ENCODE results near the gene SRRD. TPM values are rescaled to one million over a fixed set of nuclear protein-coding genes. Genes with fewer than 3 reads are reported as not detected.

Gene SRRD
- total RNA-seq, 5 donors from 2014 or later (not counting 1 experiment from before 2014, with no cell fraction given) = 17.4 to 23.3 (median 21.8) TPM

DNA sequence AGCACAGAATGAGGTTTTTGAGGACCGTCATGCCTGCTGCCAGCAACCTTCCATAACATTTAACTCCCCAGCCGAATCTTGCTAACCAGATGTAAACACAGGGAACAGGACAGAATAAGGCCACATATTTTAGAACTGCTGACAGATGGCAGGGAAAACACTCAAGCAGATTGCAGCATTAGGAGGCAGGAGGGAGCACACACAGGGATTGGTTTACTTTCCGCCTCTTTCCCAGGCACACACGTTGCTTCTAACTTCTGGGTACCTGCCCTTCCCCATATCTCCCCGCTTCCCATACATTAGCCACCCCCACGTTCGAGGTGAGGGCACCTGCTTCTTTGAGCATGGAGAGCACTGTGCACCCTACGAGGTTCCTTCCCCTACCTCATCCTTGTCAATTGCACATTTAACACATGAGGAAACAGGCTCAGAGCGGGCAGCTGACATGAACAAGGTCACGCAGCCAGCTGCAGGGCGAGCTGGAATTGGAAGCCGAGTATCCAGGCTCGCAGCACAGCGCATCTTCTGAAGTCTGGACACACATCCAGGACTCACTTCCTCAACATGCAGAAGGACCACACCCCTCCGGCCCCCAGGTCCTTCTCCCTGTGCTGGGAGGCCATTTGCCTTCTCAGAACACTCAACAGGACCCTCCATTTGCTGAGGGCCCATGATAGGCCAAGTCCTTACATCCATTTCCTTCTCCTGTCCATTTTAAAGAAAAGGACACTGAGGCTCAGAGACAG is 35.9 kb upstream of the SRRD start:
- H3K9me3 Mint-ChIP-seq = no peaks in the 10 kb centered on the region
- Histone ChIP-seq H3K4me3 (ENCODE audit: control insufficient read depth in 1 of 2, extremely low read depth in 1 of 2, low read length in 1 of 2) (no peak overlapping the region), H3K27ac (ENCODE audit: low read length) (no peak overlapping the region), H3K4me1 (ENCODE audit: control insufficient read depth in 1 of 2, extremely low read depth in 1 of 2, insufficient read depth in 2 of 2, low read length in 2 of 2) (no peaks in the 10 kb centered on the region), H3K36me3 (ENCODE audit: control insufficient read depth in 2 of 2, extremely low read depth in 1 of 2, insufficient read depth in 1 of 2, low read length in 1 of 2) (peaks cover 13 to 25% of the 10 kb centered on the region in 2 donors), H3K27me3 (replicated peaks in 1 of 2; ENCODE audit: control insufficient read depth in 2 of 2, extremely low read depth in 1 of 2, insufficient read depth in 2 of 2, low read length in 1 of 2) (no peaks in the 10 kb centered on the region), H3K9me3 (no peaks in the 10 kb centered on the region)
- ATAC-seq (replicated peaks in 1 of 4) (no peak), DNase-seq (no peak)
- no peak overlapping the region for H3K27ac Mint-ChIP-seq
- H3K27me3 Mint-ChIP-seq = no peaks in the 10 kb centered on the region
- WGBS (ENCODE audit: insufficient coverage) = 85% methylated on average over 12 of the region's 15 CpGs
- peaks cover 15% of the 10 kb centered on the region for H3K36me3 Mint-ChIP-seq
- no peak overlapping the region for H3K4me3 Mint-ChIP-seq
- CTCF ChIA-PET = interaction anchor here in 1 of 2 donors (1.2 kb wide), 1 partner anchor 12 kb away, joined by 3 read pairs; no protein-coding TSS in a partner anchor
- H3K4me1 Mint-ChIP-seq = no peaks in the 10 kb centered on the region
- POLR2A ChIA-PET = no interaction called here

DNA sequence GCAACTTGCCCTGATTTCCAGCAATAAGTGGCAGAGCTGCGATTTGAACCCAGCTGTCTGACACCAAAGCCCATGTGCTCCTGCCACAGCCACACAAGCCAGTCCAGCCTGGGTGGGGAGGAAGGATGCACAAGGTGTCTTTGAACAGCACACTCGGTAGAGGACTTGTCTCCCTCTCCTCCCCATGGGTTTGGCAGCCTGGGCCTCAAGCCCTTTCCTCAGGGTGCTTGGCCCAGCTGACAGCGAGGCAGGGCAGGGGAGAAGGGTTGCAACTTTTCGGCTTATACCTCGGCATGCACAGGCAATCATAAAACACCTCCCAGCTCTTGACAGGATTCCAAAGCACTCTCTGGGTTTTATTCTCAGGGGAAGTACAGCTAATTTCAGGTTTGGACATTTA is 35.3 kb upstream of the SRRD start:
- ChIA-PET CTCF (interaction anchor here in 1 of 2 donors (1.2 kb wide), 1 partner anchor 11 kb away, joined by 3 read pairs; no protein-coding TSS in a partner anchor), POLR2A (no interaction called here)
- H3K9me3 ChIP-seq = no peaks in the 10 kb centered on the region
- peaks cover 13 to 31% of the 10 kb centered on the region in 2 donors for H3K36me3 ChIP-seq (ENCODE audit: control insufficient read depth in 2 of 2, extremely low read depth in 1 of 2, insufficient read depth in 1 of 2, low read length in 1 of 2)
- no peak for DNase-seq
- H3K36me3 Mint-ChIP-seq = peaks cover 17% of the 10 kb centered on the region
- H3K4me3 Mint-ChIP-seq = no peak overlapping the region
- H3K27ac ChIP-seq (ENCODE audit: low read length) = no peak overlapping the region
- ATAC-seq (replicated peaks in 1 of 4) = no peak
- no peaks in the 10 kb centered on the region for H3K4me1 ChIP-seq (ENCODE audit: control insufficient read depth in 1 of 2, extremely low read depth in 1 of 2, insufficient read depth in 2 of 2, low read length in 2 of 2)
- H3K9me3 Mint-ChIP-seq = no peaks in the 10 kb centered on the region
- no peak overlapping the region for H3K4me3 ChIP-seq (ENCODE audit: control insufficient read depth in 1 of 2, extremely low read depth in 1 of 2, low read length in 1 of 2)
- no peaks in the 10 kb centered on the region for H3K4me1 Mint-ChIP-seq
- no peaks in the 10 kb centered on the region for H3K27me3 ChIP-seq (replicated peaks in 1 of 2; ENCODE audit: control insufficient read depth in 2 of 2, extremely low read depth in 1 of 2, insufficient read depth in 2 of 2, low read length in 1 of 2)
- WGBS (ENCODE audit: insufficient coverage) = no CpG with 5 or more reads among the region's 5 CpGs
- no peaks in the 10 kb centered on the region for H3K27me3 Mint-ChIP-seq
- no peak overlapping the region for H3K27ac Mint-ChIP-seq

DNA sequence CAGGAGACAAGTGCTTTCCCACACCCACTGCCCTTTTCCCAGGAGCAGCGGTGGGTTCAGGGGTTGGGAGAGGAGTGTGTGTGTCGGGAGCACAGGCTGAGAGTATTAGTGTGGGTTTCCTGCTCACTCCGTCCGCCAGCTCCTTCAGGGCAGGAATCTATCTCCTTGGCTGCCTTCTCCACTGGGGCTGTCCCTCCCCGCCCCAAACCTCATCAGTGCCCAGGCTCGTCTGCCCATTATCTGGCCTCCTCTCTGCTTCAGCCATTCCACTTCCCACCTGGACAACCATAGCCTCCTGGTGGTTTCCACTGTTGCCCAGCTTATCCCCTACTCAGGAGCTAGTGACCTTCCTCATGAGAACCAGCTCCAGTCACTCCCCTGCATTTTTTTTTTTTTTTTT is 34.7 kb upstream of the SRRD start:
- H3K27ac Mint-ChIP-seq = no peak overlapping the region

GRCh38 chr22:26450453-26451185 is 33.1 kb upstream of the SRRD start:
- Mint-ChIP-seq H3K4me1 (no peaks in the 10 kb centered on the region), H3K9me3 (no peaks in the 10 kb centered on the region), H3K4me3 (no peak overlapping the region), H3K36me3 (peaks cover 23% of the 10 kb centered on the region), H3K27me3 (no peaks in the 10 kb centered on the region), H3K27ac (no peak overlapping the region)
- Histone ChIP-seq H3K36me3 (ENCODE audit: control insufficient read depth in 2 of 2, extremely low read depth in 1 of 2, insufficient read depth in 1 of 2, low read length in 1 of 2) (peaks cover 16 to 38% of the 10 kb centered on the region in 2 donors), H3K9me3 (no peaks in the 10 kb centered on the region), H3K27ac (ENCODE audit: low read length) (no peak overlapping the region), H3K4me3 (ENCODE audit: control insufficient read depth in 1 of 2, extremely low read depth in 1 of 2, low read length in 1 of 2) (no peak overlapping the region), H3K4me1 (ENCODE audit: control insufficient read depth in 1 of 2, extremely low read depth in 1 of 2, insufficient read depth in 2 of 2, low read length in 2 of 2) (no peaks in the 10 kb centered on the region), H3K27me3 (replicated peaks in 1 of 2; ENCODE audit: control insufficient read depth in 2 of 2, extremely low read depth in 1 of 2, insufficient read depth in 2 of 2, low read length in 1 of 2) (no peaks in the 10 kb centered on the region)
- ChIA-PET POLR2A (no interaction called here), CTCF (no interaction called here)
- ATAC-seq (replicated peaks in 1 of 4) = no peak
- DNase-seq = no peak
- whole genome bisulfite sequencing (ENCODE audit: insufficient coverage) = 74% methylated on average over 5 of the region's 9 CpGs

More for the DNA sequence above, 34.7 kb upstream of the SRRD start:
- no peak for DNase-seq
- WGBS (ENCODE audit: insufficient coverage) = 79% methylated on average over 2 of the region's 6 CpGs
- no peaks in the 10 kb centered on the region for H3K9me3 ChIP-seq
- no peaks in the 10 kb centered on the region for H3K27me3 Mint-ChIP-seq
- ATAC-seq (replicated peaks in 1 of 4) = no peak
- ChIA-PET POLR2A (no interaction called here), CTCF (interaction anchor here in 1 of 2 donors (1.2 kb wide), 1 partner anchor 11 kb away, joined by 3 read pairs; no protein-coding TSS in a partner anchor)
- peaks cover 19% of the 10 kb centered on the region for H3K36me3 Mint-ChIP-seq
- H3K27me3 ChIP-seq (replicated peaks in 1 of 2; ENCODE audit: control insufficient read depth in 2 of 2, extremely low read depth in 1 of 2, insufficient read depth in 2 of 2, low read length in 1 of 2) = no peaks in the 10 kb centered on the region
- no peak overlapping the region for H3K27ac ChIP-seq (ENCODE audit: low read length)
- peaks cover 13 to 35% of the 10 kb centered on the region in 2 donors for H3K36me3 ChIP-seq (ENCODE audit: control insufficient read depth in 2 of 2, extremely low read depth in 1 of 2, insufficient read depth in 1 of 2, low read length in 1 of 2)
- H3K9me3 Mint-ChIP-seq = no peaks in the 10 kb centered on the region
- no peak overlapping the region for H3K4me3 Mint-ChIP-seq
- H3K4me1 Mint-ChIP-seq = no peaks in the 10 kb centered on the region
- no peak overlapping the region for H3K4me3 ChIP-seq (ENCODE audit: control insufficient read depth in 1 of 2, extremely low read depth in 1 of 2, low read length in 1 of 2)
- no peaks in the 10 kb centered on the region for H3K4me1 ChIP-seq (ENCODE audit: control insufficient read depth in 1 of 2, extremely low read depth in 1 of 2, insufficient read depth in 2 of 2, low read length in 2 of 2)

DNA sequence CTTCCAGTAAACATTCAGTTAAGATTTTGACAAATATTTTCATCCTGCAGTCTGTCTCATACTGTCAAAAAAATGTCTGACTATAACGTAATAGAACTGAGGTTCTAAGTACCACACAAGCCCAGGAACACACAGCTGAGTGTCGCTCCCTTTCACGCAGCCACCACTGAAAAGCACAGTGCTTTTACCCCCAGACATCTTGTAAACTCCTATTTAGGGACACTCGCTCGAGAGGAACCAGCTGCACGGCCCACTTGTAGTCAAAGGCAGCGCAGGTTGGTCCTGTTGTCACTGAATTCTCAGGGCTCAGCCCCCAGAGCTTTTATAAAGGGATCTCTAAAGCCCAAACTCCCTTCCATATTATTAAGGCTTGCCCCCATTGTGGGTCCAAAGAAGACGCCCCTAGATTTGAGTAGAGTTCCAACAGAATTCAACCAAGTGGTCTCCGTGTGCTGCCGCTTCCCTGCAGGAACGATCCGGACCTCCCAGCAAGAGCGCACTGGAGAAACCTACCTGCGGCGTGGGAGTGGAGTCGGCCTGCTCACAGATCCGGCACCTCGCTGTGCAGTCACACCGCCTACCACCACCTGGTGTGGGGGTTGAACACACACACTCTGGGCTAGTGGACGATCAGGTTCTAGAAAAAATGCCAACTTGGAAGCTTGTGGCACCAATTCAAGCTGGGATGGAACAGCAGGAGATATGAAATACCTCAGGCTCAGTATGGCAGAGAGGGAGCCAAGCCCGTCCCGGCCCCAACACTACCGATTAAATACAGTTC is 31.3 kb upstream of the SRRD start:
- CTCF ChIA-PET = interaction anchor here in 1 of 2 donors (0.6 kb wide), 1 partner anchor 452 kb away, joined by 3 read pairs; no protein-coding TSS in a partner anchor

GRCh38 chr22:26453216-26453615 is 30.5 kb upstream of the SRRD start:
- Mint-ChIP-seq H3K4me1 (no peaks in the 10 kb centered on the region), H3K27me3 (no peaks in the 10 kb centered on the region), H3K36me3 (peaks cover 38% of the 10 kb centered on the region), H3K27ac (no peak overlapping the region), H3K9me3 (no peaks in the 10 kb centered on the region), H3K4me3 (no peak overlapping the region)
- ChIA-PET CTCF (interaction anchor here in 1 of 2 donors (0.6 kb wide), 1 partner anchor 453 kb away, joined by 3 read pairs; no protein-coding TSS in a partner anchor), POLR2A (no interaction called here)
- DNase-seq (no peak), ATAC-seq (replicated peaks in 1 of 4) (no peak)
- Histone ChIP-seq H3K9me3 (no peaks in the 10 kb centered on the region), H3K27ac (ENCODE audit: low read length) (no peak overlapping the region), H3K36me3 (ENCODE audit: control insufficient read depth in 2 of 2, extremely low read depth in 1 of 2, insufficient read depth in 1 of 2, low read length in 1 of 2) (peaks cover 17 to 55% of the 10 kb centered on the region in 2 donors), H3K27me3 (replicated peaks in 1 of 2; ENCODE audit: control insufficient read depth in 2 of 2, extremely low read depth in 1 of 2, insufficient read depth in 2 of 2, low read length in 1 of 2) (no peaks in the 10 kb centered on the region), H3K4me1 (ENCODE audit: control insufficient read depth in 1 of 2, extremely low read depth in 1 of 2, insufficient read depth in 2 of 2, low read length in 2 of 2) (no peaks in the 10 kb centered on the region), H3K4me3 (ENCODE audit: control insufficient read depth in 1 of 2, extremely low read depth in 1 of 2, low read length in 1 of 2) (no peak overlapping the region)
- WGBS (ENCODE audit: insufficient coverage) = 100% methylated on average over 7 of the region's 9 CpGs

More for the DNA sequence above, 31.3 kb upstream of the SRRD start:
- ATAC-seq (replicated peaks in 1 of 4) (no peak), DNase-seq (no peak)
- Histone ChIP-seq H3K4me1 (ENCODE audit: control insufficient read depth in 1 of 2, extremely low read depth in 1 of 2, insufficient read depth in 2 of 2, low read length in 2 of 2) (no peaks in the 10 kb centered on the region), H3K27ac (ENCODE audit: low read length) (no peak overlapping the region), H3K9me3 (no peaks in the 10 kb centered on the region), H3K36me3 (ENCODE audit: control insufficient read depth in 2 of 2, extremely low read depth in 1 of 2, insufficient read depth in 1 of 2, low read length in 1 of 2) (peaks cover 14 to 47% of the 10 kb centered on the region in 2 donors), H3K4me3 (ENCODE audit: control insufficient read depth in 1 of 2, extremely low read depth in 1 of 2, low read length in 1 of 2) (no peak overlapping the region), H3K27me3 (replicated peaks in 1 of 2; ENCODE audit: control insufficient read depth in 2 of 2, extremely low read depth in 1 of 2, insufficient read depth in 2 of 2, low read length in 1 of 2) (no peaks in the 10 kb centered on the region)
- no peak overlapping the region for H3K27ac Mint-ChIP-seq
- POLR2A ChIA-PET = no interaction called here
- WGBS (ENCODE audit: insufficient coverage) = 97% methylated on average over 16 of the region's 23 CpGs
- H3K27me3 Mint-ChIP-seq = no peaks in the 10 kb centered on the region
- H3K9me3 Mint-ChIP-seq = no peaks in the 10 kb centered on the region
- H3K4me3 Mint-ChIP-seq = no peak overlapping the region
- H3K36me3 Mint-ChIP-seq = peaks cover 31% of the 10 kb centered on the region
- H3K4me1 Mint-ChIP-seq = no peaks in the 10 kb centered on the region

All from T-cell (primary cell).